NAMALWA (cell line): ENCODE results near the gene LYSMD2.

Experiments used
- DNase-seq: peaks from one replicate; pipeline ENCODE4 v3.0.0-alpha.2; 2015; ENCODE audit warnings: low spot score

LYSMD2 gene

GRCh38 chr15:51718746-51719145 is 18.7 kb downstream of the LYSMD2 start:
- no peak for DNase-seq

- no peak for DNase-seq
These were observed 19.2 kb downstream of the LYSMD2 start for GRCh38 chr15:51718219-51718618.

- DNase-seq, result no peak
These were observed 22.5 kb downstream of the LYSMD2 start for GRCh38 chr15:51714911-51715310.

- DNase-seq, result no peak
These were observed 23.3 kb downstream of the LYSMD2 start for GRCh38 chr15:51714162-51714561.

- DNase-seq, result no peak
These were observed 28.4 kb downstream of the LYSMD2 start for GRCh38 chr15:51709031-51709430.

GRCh38 chr15:51708013-51708412 is 29.4 kb downstream of the LYSMD2 start:
- DNase-seq, result no peak

- no peak for DNase-seq
These were observed 30.4 kb downstream of the LYSMD2 start for GRCh38 chr15:51706926-51707608.

- DNase-seq, result no peak
These were observed 31.2 kb downstream of the LYSMD2 start for GRCh38 chr15:51706291-51706690.

- no peak for DNase-seq
These were observed 34.7 kb downstream of the LYSMD2 start for GRCh38 chr15:51702710-51703109.

- no peak for DNase-seq
These were observed 38.1 kb downstream of the LYSMD2 start for GRCh38 chr15:51699373-51699772.

- no peak for DNase-seq
These were observed 40.3 kb downstream of the LYSMD2 start for GRCh38 chr15:51697163-51697562.

- no peak for DNase-seq
These were observed 40.9 kb downstream of the LYSMD2 start for GRCh38 chr15:51696566-51696965.

- no peak for DNase-seq
These were observed 45.3 kb downstream of the LYSMD2 start for GRCh38 chr15:51692154-51692553.

GRCh38 chr15:51688863-51689262 is 48.6 kb downstream of the LYSMD2 start:
- peak; percentile 9 for DNase-seq

- DNase-seq, result no peak
These were observed 49.9 kb downstream of the LYSMD2 start for GRCh38 chr15:51687565-51687964.

GRCh38 chr15:51681303-51681963 is 56.0 kb downstream of the LYSMD2 start, which contains the start of gene SCG3:
TSS of gene SCG3 (plus strand) at chr15:51681503. CDS start at chr15:51681756, 253 bp downstream.
- DNase-seq, result no peak

- no peak for DNase-seq
These were observed 57.1 kb downstream of the LYSMD2 start for GRCh38 chr15:51680321-51680720.

- DNase-seq, result no peak
These were observed 59.4 kb downstream of the LYSMD2 start for GRCh38 chr15:51678096-51678495.

GRCh38 chr15:51677452-51677851 is 60.0 kb downstream of the LYSMD2 start:
- no peak for DNase-seq

- DNase-seq, result no peak
These were observed 60.4 kb downstream of the LYSMD2 start for GRCh38 chr15:51677021-51677420.

GRCh38 chr15:51675234-51675633 is 62.2 kb downstream of the LYSMD2 start:
- DNase-seq, result no peak
